Spinal cord (tissue), 10 donors: ENCODE results near the gene B4GALT3. TPM values are rescaled to one million over a fixed set of nuclear protein-coding genes. Genes with fewer than 3 reads are reported as not detected.
A peak's percentile ranks its signal among the peaks of the same experiment; 100 is the strongest.

Source experiments
- DNase-seq, 6 donors: peaks; one replicate each; pipeline versions ENCODE4 v3.0.0 to v3.0.0-alpha.2; 2013 to 2015; ENCODE audit warnings: low spot score in 6 of 6, low read depth in 4 of 6
- H3K27ac ChIP-seq: one replicate; pipeline ENCODE4 v1.5.1; 2013; ENCODE audit warnings: low read depth, low read length, control low read depth
- H3K27me3 ChIP-seq: one replicate; pipeline ENCODE4 v1.6.1; 2013; ENCODE audit warnings: low read length; ENCODE audit not compliant: control insufficient read depth, insufficient read depth
- H3K36me3 ChIP-seq: one replicate; pipeline ENCODE4 v1.6.1; 2013; ENCODE audit warnings: low read length; ENCODE audit not compliant: control insufficient read depth, insufficient read depth
- H3K4me1 ChIP-seq: one replicate; pipeline ENCODE4 v1.6.1; 2013; ENCODE audit warnings: low read length; ENCODE audit not compliant: control insufficient read depth, insufficient read depth
- H3K4me3 ChIP-seq: one replicate; pipeline ENCODE4 v1.5.1; 2013; ENCODE audit warnings: low read depth, low read length, control low read depth
- H3K9me3 ChIP-seq: one replicate; pipeline ENCODE4 v1.6.1; 2013; ENCODE audit warnings: low read length; ENCODE audit not compliant: control insufficient read depth, insufficient read depth
- whole genome bisulfite sequencing: methylation state at CpG from one replicate; pipeline ENCODE4 v1.1.5; 2013; ENCODE audit warnings: missing lambda C conversion rate; ENCODE audit not compliant: insufficient coverage; 5-methylcytosine and 5-hydroxymethylcytosine counted together
- polyA plus RNA-seq, 2 donors: library from polyadenylated mRNA; unstranded; fragments of 120-200 nt; gene quantifications; one replicate each; pipeline ENCODE4 v1.2.1, GENCODE V29; 2013; ENCODE audit not compliant: insufficient read length in 2 of 2
- total RNA-seq, 2 donors: library from RNA; depleted of rRNA in 1 of 2; stranded (reverse); fragments of 120-200 nt in 1 of 2; fragments of >200 nt in 1 of 2; gene quantifications; one replicate each; pipeline versions ENCODE4 v1.2.3 to v1.2.4, GENCODE V29; 2013 to 2014
- donor health status: healthy.

B4GALT3 gene
- total and polyA plus RNA-seq, 4 donors = 18.8 to 52.5 (median 38.5) TPM

DNA sequence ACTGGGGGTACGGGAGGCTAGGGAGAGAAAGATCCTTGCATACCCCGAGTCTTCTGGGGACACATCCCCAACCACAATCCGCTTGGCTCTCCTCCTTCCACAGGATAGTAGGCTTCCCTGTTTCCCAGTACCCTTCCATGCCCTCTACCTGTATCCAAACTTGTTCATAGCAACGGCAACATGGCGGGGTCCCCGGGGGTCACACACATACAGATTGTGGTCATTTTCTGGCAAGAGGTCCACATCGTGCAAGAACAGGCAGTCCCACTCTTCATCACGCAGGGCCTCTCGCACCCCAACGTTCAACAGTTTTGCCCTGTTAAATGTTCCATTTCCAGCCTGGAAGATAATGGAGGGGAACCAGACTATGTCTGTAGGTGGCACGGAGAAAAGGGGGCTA is 3.6 kb downstream of the B4GALT3 start:
- WGBS = 98% methylated on average over 10 of the region's 11 CpGs
- H3K27ac ChIP-seq = no peak overlapping the region

DNA sequence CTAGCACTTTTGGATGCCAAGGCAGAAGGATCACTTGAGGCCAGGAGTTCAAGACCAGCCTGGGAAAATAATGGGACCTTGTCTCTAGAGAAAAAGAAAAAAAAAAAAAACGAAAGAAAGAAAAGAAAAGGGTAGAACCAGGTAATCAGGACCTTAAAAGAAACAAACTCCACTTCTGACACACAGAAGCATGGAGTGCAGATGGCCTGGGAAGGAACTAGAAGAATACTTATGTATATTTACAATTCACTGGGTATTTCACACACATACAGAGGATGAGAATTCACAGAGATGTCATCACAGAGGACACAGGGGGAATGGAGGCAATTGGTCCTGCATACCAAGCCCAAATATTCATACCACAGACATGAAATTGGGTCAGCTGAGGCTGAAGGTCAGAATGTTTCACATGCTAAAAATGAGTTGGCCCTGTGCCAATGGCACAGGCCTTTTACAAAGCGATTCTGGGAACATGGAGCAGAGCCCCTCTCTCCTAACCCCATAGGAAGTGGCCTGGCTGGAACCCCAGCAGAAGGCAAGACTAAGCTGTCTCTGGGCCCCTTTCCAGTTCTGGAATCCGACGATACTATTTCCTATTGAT is 4.4 kb downstream of the B4GALT3 start:
- Histone ChIP-seq H3K9me3 (no peaks in the 10 kb centered on the region), H3K4me1 (peaks cover 15% of the 10 kb centered on the region), H3K27me3 (no peaks in the 10 kb centered on the region), H3K27ac (no peak overlapping the region), H3K36me3 (peaks cover 77% of the 10 kb centered on the region), H3K4me3 (no peak overlapping the region)
- WGBS = 100% methylated on average over 1 of the region's 4 CpGs
- DNase-seq = no peak

More for the DNA sequence above, 3.6 kb downstream of the B4GALT3 start:
- Histone ChIP-seq H3K36me3 (peaks cover 69% of the 10 kb centered on the region), H3K27me3 (no peaks in the 10 kb centered on the region), H3K4me3 (no peak overlapping the region), H3K4me1 (peaks cover 13% of the 10 kb centered on the region), H3K9me3 (no peaks in the 10 kb centered on the region)
- DNase-seq = no peak

DNA sequence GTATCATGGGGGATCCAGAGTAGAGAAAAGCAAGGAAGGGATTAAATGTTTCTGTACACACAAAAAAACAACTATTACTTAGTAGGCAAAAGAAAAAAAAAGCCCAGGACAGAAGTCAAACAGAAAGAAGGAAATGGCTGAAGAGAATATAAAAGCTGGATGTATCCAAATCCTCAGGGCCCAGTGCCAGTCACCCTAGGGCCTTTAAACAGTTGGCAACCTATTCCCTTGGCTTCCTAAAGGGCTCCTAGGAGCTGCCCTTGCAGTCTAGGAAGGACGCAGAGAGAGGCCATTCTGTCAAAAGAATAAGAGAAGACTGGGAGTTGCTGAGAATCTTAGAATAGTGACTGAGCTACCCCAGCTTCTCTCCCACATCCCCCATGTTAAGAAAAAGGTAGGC is 5.0 kb downstream of the B4GALT3 start:
- Histone ChIP-seq H3K27ac (no peak overlapping the region), H3K4me3 (no peak overlapping the region), H3K4me1 (peaks cover 15% of the 10 kb centered on the region), H3K9me3 (no peaks in the 10 kb centered on the region), H3K27me3 (no peaks in the 10 kb centered on the region), H3K36me3 (peaks cover 80% of the 10 kb centered on the region)
- WGBS = no CpG with 5 or more reads among the region's 1 CpG
- DNase-seq = no peak

DNA sequence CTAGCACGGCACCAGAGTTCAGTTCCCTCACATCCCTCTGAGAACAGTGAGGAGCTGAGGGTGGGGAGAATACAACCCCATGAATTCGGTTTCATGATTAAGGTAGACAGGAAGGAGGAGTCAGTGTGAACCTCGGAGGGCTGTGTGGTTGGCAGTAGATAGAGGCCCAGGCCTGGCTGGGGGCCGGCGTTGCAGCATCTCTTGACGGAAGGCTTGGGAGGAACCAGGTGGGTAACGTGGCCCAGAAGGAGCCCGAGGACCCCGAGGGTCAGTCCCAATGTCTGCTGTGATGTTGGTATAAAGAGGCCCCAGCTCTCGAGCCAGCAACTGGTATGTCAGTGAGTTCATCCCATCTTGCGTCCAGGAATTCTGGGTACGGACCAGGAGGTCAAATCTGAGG is 5.6 kb downstream of the B4GALT3 start:
- Histone ChIP-seq H3K4me3 (no peak overlapping the region), H3K27ac (no peak overlapping the region), H3K36me3 (peaks cover 77% of the 10 kb centered on the region), H3K4me1 (peaks cover 19% of the 10 kb centered on the region), H3K27me3 (no peaks in the 10 kb centered on the region), H3K9me3 (no peaks in the 10 kb centered on the region)
- no peak for DNase-seq
- 89% methylated on average over 11 of the region's 12 CpGs for WGBS

DNA sequence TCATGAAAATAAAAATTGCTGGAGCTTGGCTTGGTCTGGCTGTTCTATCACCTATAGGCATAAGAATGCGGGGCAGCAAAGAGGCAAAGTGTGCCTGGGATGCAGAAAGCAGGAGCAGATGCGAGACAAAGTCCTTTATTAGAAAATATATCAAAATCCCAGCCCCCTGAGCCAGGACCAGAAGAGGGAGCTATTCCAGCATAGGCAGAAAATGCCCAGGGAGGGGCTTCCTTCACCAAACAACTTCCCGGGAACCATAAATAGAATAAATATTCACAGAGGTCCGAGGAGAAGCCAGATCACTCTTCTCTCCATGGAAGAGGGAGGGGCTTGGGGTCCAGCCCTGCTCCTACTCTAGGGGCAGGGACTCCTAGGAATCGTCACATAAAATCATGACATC is 6.1 kb downstream of the B4GALT3 start:
- Histone ChIP-seq H3K36me3 (peaks cover 77% of the 10 kb centered on the region), H3K9me3 (no peaks in the 10 kb centered on the region), H3K27ac (no peak overlapping the region), H3K27me3 (no peaks in the 10 kb centered on the region), H3K4me1 (peaks cover 19% of the 10 kb centered on the region), H3K4me3 (no peak overlapping the region)
- no peak for DNase-seq
- WGBS = 62% methylated on average over 2 of the region's 5 CpGs

DNA sequence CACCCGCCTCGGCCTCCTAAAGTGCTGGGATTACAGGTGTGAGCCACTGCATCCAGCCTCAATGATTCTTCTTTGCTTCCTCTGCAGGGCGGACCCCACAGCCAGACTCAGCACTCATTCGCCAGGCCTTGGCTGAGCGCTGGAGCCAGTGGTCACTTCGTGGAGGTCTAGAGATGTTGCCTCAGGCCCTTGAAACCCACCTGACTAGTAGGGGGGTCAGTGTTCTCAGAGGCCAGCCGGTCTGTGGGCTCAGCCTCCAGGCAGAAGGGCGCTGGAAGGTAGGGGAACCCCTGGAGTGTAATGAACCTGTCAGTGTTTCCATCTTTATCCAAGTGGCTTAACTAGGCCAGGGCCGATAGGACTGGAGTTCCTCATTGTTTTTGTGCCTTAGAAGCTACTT is 8.4 kb downstream of the B4GALT3 start:
- no peak overlapping the region for H3K27ac ChIP-seq
- no peaks in the 10 kb centered on the region for H3K27me3 ChIP-seq
- WGBS = 93% methylated on average over 8 of the region's 9 CpGs
- DNase-seq = no peak
- no peaks in the 10 kb centered on the region for H3K9me3 ChIP-seq
- H3K4me3 ChIP-seq = no peak overlapping the region
- peaks cover 31% of the 10 kb centered on the region for H3K4me1 ChIP-seq
- H3K36me3 ChIP-seq = peaks cover 70% of the 10 kb centered on the region

DNA sequence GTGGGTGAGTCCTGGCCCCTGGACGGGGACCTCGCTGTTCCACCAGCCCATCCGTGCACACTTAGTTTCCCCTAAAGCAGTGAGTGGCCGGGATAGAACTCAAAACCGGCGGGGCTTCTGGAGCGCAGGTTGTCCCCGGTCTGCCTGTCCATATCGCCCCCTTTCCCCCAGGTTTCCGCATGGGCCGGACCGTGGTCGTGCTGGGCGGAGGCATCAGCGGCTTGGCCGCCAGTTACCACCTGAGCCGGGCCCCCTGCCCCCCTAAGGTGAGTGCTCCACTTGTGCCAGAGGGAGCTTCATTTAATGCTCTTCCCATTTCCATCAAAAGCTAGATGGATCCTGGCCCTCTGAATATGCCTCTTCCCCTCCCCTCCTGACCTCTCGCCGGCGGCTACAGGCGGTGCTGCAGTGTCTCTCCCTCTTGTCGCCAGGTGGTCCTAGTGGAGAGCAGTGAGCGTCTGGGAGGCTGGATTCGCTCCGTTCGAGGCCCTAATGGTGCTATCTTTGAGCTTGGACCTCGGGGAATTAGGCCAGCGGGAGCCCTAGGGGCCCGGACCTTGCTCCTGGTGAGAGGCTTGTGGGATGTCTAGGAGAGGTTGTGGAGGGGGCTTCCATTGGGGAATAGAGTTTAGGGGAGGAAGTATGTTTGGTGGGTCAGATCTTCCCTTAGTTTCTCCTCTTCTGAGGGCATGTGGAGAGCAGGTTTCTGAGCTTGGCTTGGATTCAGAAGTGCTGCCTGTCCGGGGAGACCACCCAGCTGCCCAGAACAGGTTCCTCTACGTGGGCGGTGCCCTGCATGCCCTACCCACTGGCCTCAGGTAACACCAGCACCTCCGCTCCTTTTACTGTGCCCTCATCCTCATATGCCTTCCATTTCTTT is 10.4 kb downstream of the B4GALT3 start:
- H3K4me1 ChIP-seq = peaks cover 31% of the 10 kb centered on the region
- peaks cover 70% of the 10 kb centered on the region for H3K36me3 ChIP-seq
- WGBS = 3% methylated on average over 29 of the region's 33 CpGs
- peak in 1 of 6 donors; percentile 26 for DNase-seq
- no peaks in the 10 kb centered on the region for H3K27me3 ChIP-seq
- H3K27ac ChIP-seq = peak overlapping the region; percentile 95
- peak overlapping the region; percentile 91 for H3K4me3 ChIP-seq
- no peaks in the 10 kb centered on the region for H3K9me3 ChIP-seq

DNA sequence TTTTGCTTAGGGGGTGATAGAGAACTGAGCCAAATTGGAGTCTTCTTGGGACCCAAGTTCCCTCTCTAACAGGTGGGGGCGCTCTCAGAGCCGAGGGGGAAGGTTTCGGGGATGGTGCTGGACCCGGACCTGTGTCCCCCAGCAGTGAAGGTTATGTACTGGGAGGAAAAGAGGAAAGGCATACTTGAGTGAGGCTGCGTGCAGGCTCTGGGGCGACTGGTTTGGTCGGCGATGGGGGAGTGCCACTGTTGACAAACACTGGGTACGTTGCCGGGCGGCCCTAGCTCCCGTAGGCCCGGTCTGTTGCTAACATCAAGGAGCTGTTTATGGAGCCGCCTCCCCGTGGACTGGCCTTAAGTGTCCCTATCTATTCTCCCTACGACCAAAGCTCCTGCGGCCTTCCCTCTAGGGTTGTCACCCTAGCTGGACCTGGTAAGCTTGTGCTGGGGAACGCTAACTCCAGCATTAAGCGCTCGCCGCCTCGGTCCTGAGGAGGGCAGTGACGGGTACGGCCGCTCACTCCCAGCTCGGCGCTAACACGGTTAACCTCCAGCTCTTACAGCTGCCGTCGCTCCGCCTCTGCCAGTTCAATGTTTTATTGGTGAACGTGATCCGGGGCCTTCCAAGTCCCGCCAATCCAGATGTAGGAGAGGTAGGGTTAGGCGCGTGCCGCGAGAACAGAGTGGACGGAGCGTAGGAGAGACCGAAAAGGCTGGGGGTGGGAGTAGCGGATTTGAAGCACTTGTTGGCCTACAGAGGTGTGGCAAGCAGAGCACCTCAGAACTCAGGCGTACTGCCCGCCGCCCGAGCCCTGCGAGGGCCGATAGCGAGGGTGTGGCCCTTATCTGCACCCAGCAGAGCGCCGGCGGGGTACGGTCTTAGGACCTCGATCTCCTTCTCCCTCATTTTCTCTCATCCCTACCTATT is 11.3 kb downstream of the B4GALT3 start, which contains the start of gene PPOX:
Gene PPOX (plus strand): TSS at position 685 of the 927 bp plus-strand sequence. CDS start 422 bp downstream, outside the sequence.
- 0% methylated on average over 49 of the region's 54 CpGs for WGBS
- DNase-seq = peak; percentile 96 to 100 (median 98)
- Histone ChIP-seq H3K36me3 (peaks cover 70% of the 10 kb centered on the region), H3K9me3 (no peaks in the 10 kb centered on the region), H3K27ac (peak within 1 kb of the TSS; percentile 95), H3K4me3 (peak within 1 kb of the TSS; percentile 91), H3K4me1 (peaks cover 39% of the 10 kb centered on the region), H3K27me3 (no peaks in the 10 kb centered on the region)

DNA sequence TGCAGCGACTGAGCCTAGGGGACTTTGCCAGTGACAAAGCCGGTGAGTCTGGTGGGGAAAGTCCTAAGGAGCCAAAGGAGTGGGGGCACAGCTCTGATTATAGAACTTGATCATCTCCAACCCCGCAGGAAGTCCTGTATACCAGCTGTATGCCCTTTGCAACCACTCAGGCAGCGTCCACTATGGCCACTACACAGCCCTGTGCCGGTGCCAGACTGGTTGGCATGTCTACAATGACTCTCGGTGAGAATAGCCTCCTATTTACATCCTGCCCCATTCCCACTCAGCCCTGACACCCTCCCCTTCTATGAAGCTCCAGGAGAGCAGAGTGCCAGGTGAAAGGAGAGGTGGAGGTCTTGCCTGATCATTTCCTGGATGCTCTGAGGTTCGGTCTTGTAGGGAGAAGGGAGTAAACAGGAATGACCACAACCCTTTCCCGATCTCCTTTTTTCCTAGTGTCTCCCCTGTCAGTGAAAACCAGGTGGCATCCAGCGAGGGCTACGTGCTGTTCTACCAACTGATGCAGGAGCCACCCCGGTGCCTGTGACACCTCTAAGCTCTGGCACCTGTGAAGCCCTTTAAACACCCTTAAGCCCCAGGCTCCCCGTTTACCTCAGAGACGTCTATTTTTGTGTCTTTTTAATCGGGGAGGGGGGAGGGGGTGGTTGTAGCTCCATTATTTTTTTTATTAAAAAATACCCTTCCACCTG is 12.3 kb downstream of the B4GALT3 start:
- WGBS = 87% methylated on average over 8 of the region's 14 CpGs

More for the DNA sequence above, 12.3 kb downstream of the B4GALT3 start:
- H3K4me1 ChIP-seq = peaks cover 46% of the 10 kb centered on the region
- no peaks in the 10 kb centered on the region for H3K27me3 ChIP-seq
- no peak for DNase-seq
- H3K27ac ChIP-seq = peak overlapping the region; percentile 95
- peak overlapping the region; percentile 91 for H3K4me3 ChIP-seq
- H3K9me3 ChIP-seq = no peaks in the 10 kb centered on the region
- peaks cover 68% of the 10 kb centered on the region for H3K36me3 ChIP-seq
